ENCODE results near the gene ZFP36L1.
A peak's percentile ranks its signal among the peaks of the same experiment; 100 is the strongest.

The ZFP36L1 gene

DNA sequence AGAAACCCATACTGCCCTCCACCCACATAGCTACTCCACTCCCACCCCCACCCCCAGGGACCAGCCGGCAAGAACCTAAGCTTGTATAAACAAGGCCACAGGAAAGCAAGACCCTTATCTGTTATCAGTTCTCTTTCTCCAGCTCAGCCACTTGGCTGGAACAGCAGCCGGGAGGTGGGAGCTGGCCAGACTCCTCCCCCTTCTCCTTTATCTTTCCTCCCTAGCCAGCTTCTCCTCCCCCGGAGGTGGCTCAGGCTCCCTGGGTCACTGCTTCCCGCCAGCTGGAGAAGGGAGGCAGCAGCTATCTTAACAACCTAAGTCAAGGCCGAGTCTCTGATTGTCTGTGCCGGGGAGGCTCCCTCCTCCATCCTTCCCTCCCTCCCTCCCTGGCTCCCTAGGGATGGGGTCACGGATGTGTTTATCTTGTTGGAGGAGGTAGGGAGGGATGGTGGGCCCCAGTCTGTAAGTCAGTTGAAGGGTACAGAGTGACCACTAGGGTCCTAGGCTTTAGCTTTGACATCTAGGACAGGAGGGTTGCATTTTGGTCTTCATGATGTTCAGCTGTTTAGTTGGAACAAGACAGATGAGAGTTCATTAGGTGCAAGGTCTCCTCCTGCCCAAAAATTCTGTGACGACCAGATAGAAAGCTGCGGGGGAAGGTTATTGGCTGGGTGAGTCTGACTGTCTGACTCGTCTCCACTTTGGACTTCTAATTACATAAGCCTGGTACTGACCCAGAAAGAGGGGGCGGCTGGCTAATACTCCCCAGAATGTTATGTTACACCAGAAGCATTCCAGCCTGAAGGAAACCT is 29.7 kb downstream of the ZFP36L1 start:
- DNase-seq (ENCODE audit: low spot score) = peak; percentile 82

DNA sequence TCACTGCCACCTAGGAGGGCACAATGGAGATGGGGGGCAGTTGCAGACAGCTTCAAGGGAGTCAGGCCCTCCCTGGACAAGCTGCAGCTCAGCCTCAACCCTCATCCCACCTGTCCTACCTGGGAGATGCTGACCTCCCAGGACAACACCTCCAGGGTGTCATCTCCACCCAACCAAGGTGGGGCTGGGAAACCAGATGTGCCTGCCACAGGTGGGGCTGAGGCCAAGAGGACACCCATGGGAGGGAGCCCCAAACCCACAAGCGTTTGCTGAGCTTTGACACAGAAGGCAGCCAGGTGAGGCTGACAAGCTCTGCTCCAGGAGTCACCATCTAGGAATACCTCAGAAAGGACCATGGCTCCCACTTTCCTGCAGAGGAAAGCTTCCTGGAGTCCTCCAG is 31.5 kb downstream of the ZFP36L1 start:
- DNase-seq (ENCODE audit: low spot score) = no peak

- no peak for DNase-seq (ENCODE audit: low spot score)
Measured at GRCh38 chr14:68760761-68761160, 32.1 kb downstream of the ZFP36L1 start.

GRCh38 chr14:68759937-68760336 is 32.9 kb downstream of the ZFP36L1 start:
- DNase-seq (ENCODE audit: low spot score) = no peak

DNA sequence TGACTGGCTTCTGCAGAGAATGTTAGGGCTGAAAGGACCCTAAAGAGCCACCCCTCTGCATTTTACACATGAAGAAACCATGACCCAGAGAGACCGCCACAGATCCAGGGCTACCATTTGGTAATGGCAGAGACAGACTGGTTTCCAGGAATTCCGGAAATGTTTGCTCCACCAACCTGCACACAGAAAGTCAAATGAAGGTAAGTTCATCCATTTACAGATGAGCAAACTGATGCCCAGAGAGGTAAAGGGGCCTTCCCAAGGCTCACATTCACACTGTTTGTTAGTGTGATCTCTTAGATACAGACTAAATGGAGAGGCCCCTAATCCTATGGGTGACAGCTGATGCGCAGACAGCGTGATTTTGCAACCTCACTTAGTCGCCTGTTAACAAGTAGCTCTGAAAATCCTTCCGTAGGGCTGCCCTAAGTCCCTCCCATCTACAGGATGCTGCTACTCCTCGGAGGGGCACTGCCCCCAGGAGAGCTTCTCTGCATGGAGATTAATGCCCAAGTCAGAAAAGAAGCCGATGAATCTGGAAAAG is 33.8 kb downstream of the ZFP36L1 start:
- no peak for DNase-seq (ENCODE audit: low spot score)

GRCh38 chr14:68758301-68758700 is 34.6 kb downstream of the ZFP36L1 start:
- DNase-seq (ENCODE audit: low spot score) = no peak

GRCh38 chr14:68757618-68758081 is 35.2 kb downstream of the ZFP36L1 start:
- peak; percentile 53 for DNase-seq (ENCODE audit: low spot score)

DNA sequence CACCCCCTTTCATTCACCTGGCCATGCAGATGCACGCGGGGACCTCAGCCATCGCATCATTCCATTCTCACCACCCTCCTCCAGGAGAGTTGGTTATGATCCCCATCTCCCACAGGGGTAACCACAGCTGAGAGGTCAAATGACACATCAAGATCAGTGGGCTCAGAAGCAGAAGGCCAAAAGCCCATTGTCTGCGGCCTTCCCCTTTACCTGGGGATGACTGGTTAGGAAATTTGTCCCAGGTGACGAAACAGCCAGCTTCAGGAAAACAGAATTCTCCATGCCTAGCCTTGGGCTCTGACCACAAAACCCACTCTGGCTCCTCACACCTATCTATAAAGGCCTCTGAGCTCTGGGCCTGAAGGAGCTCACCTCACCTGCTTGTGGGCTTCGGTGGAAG is 36.1 kb downstream of the ZFP36L1 start:
- DNase-seq (ENCODE audit: low spot score) = no peak

- peak; percentile 75 for DNase-seq (ENCODE audit: low spot score)
Measured at GRCh38 chr14:68756000-68756481, 36.8 kb downstream of the ZFP36L1 start.

- DNase-seq (ENCODE audit: low spot score) = no peak
Measured at GRCh38 chr14:68755016-68755353, 37.9 kb downstream of the ZFP36L1 start.

GRCh38 chr14:68753690-68754089 is 39.2 kb downstream of the ZFP36L1 start:
- peak; percentile 32 for DNase-seq (ENCODE audit: low spot score)

GRCh38 chr14:68752271-68753006 is 40.4 kb downstream of the ZFP36L1 start:
- no peak for DNase-seq (ENCODE audit: low spot score)

DNA sequence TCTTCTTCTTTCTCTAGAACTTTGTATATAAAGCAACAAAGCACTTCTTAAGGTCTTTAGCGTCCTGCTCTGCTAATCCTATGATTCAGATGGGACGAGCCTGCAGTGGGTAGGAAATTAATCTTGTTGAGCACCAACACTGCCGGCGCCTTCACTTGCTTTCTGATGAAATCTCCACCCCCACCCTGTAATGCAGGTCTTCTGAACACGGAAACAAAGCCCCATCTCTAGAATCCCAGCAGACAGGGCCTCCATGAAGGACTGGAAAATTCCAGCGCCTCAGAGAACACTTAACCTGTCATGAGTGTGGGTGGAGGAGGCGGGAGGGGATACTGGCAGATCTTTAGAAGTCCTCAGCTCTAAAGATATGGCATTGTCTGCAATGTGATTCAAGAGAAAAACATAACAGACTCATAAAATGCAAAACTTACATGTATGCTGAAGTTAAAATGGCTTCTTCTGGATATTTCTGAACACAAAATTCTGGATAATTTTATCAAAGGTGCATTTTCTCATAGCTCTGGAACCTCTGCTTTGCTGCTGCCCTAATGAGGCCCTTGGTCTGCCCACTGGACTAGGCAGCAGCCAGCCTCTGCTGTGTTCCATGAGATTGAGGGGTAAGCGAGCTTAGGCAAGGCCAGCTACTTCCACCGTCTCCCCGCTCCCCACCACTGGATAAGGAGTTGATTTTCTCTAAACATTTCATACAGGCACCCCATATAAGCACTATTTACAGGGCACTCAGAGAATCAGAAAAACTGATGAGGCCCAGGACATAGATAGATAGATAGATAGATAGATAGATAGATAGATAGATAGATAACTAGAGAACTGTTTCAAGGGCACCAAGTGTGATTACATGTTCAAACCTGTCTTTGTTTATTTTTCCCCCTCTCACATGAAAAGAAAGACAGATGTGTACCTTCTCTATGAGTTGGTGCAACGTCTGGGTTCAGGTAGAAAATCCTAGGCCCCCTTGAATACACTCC is 43.1 kb downstream of the ZFP36L1 start:
- no peak for DNase-seq (ENCODE audit: low spot score)

- DNase-seq (ENCODE audit: low spot score) = no peak
Measured at GRCh38 chr14:68748691-68749090, 44.2 kb downstream of the ZFP36L1 start.

- DNase-seq (ENCODE audit: low spot score) = no peak
Measured at GRCh38 chr14:68748260-68748659, 44.6 kb downstream of the ZFP36L1 start.

- no peak for DNase-seq (ENCODE audit: low spot score)
Measured at GRCh38 chr14:68747393-68747792, 45.5 kb downstream of the ZFP36L1 start.

DNA sequence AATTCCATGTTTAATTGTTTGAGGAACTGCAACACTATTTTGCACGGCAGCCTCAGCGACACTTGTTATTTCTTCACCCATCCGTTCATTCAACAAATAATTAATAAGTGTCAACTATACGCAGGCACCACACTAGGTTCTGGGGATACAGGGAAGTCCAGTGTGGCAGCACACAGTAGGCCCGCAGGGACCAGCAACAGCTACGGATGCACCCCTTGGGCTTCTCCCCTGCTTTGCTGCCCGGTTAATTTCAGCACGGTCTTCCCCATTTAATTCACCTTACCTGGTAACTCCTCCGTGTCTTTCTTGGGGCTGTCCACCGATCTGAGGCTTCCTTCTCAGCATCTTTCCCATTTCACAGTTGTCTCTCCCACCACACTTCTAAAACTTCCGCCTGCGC is 48.3 kb downstream of the ZFP36L1 start:
- no peak for DNase-seq (ENCODE audit: low spot score)

- no peak for DNase-seq (ENCODE audit: low spot score)
Measured at GRCh38 chr14:68741839-68742470, 50.9 kb downstream of the ZFP36L1 start.

DNA sequence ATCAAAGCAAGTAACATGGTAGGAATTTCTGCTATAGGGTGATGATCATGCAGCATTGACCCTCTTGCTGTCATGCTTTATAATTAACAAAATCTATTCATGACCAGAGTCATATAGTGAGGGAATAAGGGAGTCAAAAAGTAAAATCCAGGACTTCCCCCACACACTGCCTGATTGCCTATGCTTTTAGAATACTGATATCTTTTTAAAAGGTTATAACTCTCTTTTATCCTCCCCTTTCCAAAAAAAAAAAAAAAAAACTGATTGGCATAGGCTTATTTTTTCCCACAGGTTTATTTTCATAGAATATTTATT is 51.4 kb downstream of the ZFP36L1 start:
- DNase-seq (ENCODE audit: low spot score) = no peak

DNA sequence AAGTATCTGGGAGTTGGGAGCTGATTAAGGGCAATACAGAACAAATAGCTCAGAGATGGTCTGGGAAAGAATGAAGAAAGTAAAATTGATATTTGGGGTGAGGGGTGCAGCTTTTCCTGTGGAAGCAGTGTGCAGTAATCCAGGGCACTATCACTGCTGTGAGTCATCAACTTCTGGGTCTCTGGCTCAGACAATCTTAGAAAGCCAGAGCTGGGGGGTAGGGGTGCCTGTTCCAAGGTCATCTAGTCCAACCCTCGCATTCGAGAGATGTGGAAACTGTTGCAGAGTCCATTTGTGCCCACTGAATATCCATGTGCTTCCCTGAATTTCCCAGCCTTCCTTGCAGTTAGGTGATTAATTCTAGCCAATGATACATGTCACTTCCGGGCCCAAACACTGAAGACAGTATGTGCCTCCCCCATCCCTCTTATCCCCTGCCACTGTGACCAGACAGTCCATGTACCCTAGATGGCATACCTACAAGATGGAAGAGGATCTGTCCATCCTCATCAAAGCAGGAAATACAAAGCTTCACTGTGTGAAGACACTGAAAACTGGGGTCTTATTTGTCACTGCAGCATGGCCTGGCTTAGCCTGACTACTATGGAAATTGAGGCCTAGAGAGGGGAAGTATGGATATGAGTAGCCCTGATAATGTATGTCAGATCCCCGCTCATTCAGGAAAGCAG is 51.9 kb downstream of the ZFP36L1 start:
- DNase-seq (ENCODE audit: low spot score) = no peak

DNA sequence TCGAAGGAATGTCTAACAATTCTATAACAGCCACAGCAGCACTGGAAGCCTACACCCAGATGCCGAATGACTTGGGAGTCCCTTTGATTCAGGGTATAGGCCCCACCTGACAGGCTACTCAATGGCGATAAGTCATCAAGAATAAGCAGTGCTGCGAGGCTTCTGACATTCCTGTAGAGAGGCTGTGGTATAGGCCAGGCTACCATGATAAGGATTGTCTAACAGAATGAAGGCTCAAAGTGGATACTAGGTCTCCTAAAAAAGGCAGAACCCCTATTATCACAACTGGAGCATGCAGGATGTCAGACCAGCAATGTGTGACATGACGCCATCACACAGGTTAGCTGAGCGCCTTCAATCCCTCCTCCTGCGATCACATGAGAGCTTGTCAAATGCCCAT is 53.2 kb downstream of the ZFP36L1 start:
- DNase-seq (ENCODE audit: low spot score) = no peak

Measured in AG20443 (cell line).